Measurements from ENCODE around the gene TAS2R19.
"Not testable (repeated sequence)": the region's sequence is repeated elsewhere in the genome, so short reads cannot be mapped to it uniquely, and the experiment has no call there.

The TAS2R19 gene

DNA sequence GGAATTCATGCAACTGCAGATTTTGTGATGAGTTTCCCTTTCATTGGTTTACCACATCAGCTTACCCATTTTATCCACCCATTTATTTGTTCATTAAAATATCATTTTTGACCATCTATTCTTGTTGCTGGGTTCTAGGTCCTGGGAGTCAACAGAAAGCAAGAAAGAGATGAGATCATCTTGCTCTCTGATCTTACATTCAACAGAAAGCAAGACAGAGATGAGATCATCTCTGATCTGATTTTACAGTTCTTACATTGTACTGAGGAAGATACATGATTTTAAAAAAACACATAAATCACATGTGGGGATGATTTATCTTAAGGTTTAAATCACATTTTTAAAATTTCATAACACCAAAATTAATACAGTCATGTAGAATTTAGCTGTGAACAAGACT is 37.4 kb upstream of the TAS2R19 start:
- Histone ChIP-seq H3K27ac (no peak overlapping the region), H3K4me3 (ENCODE audit: low read depth, low read length) (no peak overlapping the region), H3K9me3 (ENCODE audit: severe bottlenecking) (no peaks in the 10 kb centered on the region), H3K27me3 (ENCODE audit: insufficient read depth, low read depth, severe bottlenecking) (no peaks in the 10 kb centered on the region), H3K36me3 (no peaks in the 10 kb centered on the region)
- TF ChIP-seq, protein P1, sequence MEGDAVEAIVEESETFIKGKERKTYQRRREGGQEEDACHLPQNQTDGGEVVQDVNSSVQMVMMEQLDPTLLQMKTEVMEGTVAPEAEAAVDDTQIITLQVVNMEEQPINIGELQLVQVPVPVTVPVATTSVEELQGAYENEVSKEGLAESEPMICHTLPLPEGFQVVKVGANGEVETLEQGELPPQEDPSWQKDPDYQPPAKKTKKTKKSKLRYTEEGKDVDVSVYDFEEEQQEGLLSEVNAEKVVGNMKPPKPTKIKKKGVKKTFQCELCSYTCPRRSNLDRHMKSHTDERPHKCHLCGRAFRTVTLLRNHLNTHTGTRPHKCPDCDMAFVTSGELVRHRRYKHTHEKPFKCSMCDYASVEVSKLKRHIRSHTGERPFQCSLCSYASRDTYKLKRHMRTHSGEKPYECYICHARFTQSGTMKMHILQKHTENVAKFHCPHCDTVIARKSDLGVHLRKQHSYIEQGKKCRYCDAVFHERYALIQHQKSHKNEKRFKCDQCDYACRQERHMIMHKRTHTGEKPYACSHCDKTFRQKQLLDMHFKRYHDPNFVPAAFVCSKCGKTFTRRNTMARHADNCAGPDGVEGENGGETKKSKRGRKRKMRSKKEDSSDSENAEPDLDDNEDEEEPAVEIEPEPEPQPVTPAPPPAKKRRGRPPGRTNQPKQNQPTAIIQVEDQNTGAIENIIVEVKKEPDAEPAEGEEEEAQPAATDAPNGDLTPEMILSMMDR (IDR thresholded peaks at IDR 0.05; ENCODE audit: low read depth, low read length), result no peak
- DNase-seq, result no peak

DNA sequence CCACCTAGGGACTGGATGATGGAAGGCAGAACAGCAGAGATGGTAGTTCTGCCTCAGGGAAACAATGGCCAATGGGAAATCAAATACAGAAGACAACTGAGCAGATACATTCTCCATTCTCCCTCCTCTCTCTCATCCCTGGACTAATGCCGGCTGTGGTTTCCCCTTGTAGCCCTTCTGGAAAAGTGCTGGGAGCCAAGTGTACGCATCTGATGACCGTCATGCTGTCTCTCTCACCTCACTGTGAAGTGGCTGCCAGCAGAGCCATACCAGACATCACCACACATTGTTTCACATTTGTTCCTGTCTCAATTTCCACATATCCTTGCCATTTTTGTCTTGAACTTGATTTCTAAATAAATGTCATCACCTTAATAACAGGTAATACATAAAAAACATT is 36.6 kb upstream of the TAS2R19 start:
- TF ChIP-seq, protein P1 (IDR thresholded peaks at IDR 0.05; ENCODE audit: low read depth, low read length), result no peak
- Histone ChIP-seq H3K4me3 (ENCODE audit: low read depth, low read length) (no peak overlapping the region), H3K36me3 (no peaks in the 10 kb centered on the region), H3K27me3 (ENCODE audit: insufficient read depth, low read depth, severe bottlenecking) (no peaks in the 10 kb centered on the region), H3K9me3 (ENCODE audit: severe bottlenecking) (no peaks in the 10 kb centered on the region), H3K27ac (no peak overlapping the region)
- DNase-seq, result no peak

DNA sequence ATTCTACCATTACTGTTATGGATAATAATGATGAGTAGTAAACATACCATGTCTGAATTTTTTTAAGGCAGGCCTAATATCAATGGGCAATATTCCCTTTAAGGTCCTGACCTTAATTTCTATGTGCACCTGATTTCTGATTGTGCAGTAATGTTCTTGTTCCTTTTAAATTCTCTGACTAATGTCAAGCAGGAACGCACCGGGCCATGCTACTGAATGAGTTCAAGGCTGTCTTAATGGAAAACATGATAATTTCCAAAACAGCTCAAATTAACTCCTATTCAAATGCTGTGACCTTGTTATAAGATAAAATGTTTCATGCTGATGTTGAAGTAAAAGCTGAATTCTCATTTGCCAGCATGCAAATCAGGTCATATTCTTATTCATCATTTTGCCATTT is 32.9 kb upstream of the TAS2R19 start:
- H3K36me3 ChIP-seq, result no peaks in the 10 kb centered on the region
- no peak for DNase-seq
- no peaks in the 10 kb centered on the region for H3K9me3 ChIP-seq (ENCODE audit: severe bottlenecking)
- H3K27ac ChIP-seq, result no peak overlapping the region
- no peak overlapping the region for H3K4me3 ChIP-seq (ENCODE audit: low read depth, low read length)
- TF ChIP-seq, protein P1 (IDR thresholded peaks at IDR 0.05; ENCODE audit: low read depth, low read length), result no peak
- no peaks in the 10 kb centered on the region for H3K27me3 ChIP-seq (ENCODE audit: insufficient read depth, low read depth, severe bottlenecking)

DNA sequence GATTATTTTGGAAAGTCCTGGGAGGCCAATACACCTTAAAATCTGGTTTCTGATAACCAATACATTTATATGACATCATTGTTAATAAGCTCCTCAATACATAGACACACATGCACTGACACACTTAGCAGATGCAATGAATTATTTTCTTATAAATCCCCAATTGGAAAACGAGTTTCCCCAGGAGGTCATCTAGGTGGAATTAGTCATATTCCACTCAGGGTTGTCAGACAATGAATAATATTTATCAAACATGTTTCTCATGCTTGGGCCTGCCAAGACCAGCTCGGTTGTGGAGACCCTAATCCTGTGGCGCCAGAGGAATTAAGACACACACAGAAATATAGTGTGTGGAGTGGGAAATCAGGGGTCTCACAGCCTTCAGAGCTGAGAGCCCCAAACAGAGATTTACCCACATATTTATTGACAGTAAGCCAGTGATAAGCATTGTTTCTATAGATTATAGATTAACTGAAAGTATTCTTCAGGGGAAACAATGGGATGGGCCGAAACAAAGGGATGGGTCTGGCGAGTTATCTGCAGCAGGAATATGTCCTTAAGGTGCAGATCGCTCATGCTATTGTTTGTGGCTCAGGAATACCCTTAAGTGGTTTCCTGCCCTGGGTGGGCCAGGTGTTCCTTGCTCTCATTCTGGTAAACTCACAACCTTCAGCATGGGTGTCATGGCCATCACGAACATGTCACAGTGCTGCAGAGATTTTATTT is 27.5 kb upstream of the TAS2R19 start:
- H3K27ac ChIP-seq; H3K36me3 ChIP-seq; H3K27me3 ChIP-seq (ENCODE audit: insufficient read depth, low read depth, severe bottlenecking); H3K9me3 ChIP-seq (ENCODE audit: severe bottlenecking); H3K4me3 ChIP-seq (ENCODE audit: low read depth, low read length); DNase-seq: not testable (repeated sequence)

DNA sequence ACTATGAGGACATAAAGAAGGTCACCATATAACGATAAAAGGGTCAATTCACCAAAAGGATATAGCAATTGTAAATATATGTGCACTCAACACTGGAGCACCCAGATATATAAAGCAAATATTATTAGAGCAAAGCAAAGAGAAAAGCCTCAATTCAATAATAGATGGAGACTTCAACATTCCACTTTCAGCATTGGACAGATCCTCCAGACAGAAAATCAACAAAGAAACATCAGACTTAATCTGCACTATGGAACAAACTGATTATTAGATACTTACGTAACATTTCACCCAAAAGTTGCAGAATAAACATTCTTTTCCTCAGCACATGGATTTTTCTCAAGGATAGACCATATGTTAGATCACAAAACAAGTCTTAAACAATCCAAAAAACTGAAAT is 18.9 kb upstream of the TAS2R19 start:
- not testable (repeated sequence) for H3K4me3 ChIP-seq (ENCODE audit: low read depth, low read length); H3K27ac ChIP-seq; H3K9me3 ChIP-seq (ENCODE audit: severe bottlenecking); DNase-seq; H3K27me3 ChIP-seq (ENCODE audit: insufficient read depth, low read depth, severe bottlenecking); H3K36me3 ChIP-seq

DNA sequence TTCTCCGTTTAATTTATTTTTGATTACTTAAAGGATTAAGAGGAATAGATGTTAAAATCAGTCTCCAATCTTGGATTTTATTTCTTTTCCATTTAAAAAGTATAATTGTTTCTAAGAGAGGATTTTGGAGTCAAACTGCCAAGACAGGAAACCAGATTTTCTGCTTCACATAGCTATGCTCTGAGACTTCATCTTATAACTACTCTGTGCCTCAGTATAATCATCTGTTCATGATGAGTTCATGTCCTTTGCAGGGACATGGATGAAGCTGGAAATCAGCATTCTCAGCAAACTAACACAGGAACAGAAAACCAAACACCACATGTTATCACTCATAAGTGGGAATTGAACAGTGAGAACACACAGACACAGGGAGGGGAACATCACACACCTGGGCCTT is 17.7 kb upstream of the TAS2R19 start:
- Histone ChIP-seq H3K36me3 (peaks cover 4% of the 10 kb centered on the region; the same call in 1 of the 2 replicates), H3K27me3 (ENCODE audit: insufficient read depth, low read depth, severe bottlenecking) (no peaks in the 10 kb centered on the region), H3K4me3 (ENCODE audit: low read depth, low read length) (no peak overlapping the region), H3K27ac (no peak overlapping the region), H3K9me3 (ENCODE audit: severe bottlenecking) (no peaks in the 10 kb centered on the region)
- no peak for DNase-seq
- TF ChIP-seq, protein P1 (IDR thresholded peaks at IDR 0.05; ENCODE audit: low read depth, low read length), result no peak

DNA sequence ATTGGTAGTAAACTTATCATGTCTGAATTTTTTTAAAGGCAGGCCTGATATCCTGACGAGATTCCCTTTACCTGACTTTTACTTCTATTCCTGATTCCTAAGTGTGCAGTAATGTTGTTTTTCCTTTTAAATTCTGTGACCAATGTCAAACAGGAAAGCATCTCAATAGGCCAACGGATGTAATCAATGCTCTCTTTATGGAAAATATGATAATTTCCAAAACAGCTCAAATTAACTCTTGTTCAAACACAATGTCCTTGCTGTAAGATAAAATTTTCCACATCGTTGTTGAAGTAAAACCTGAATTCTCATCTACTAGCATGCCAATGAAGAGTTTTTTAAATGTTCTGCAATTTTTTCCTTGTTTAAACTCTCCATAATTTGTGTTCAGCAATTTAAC is 16.8 kb upstream of the TAS2R19 start:
- Histone ChIP-seq H3K27me3 (ENCODE audit: insufficient read depth, low read depth, severe bottlenecking) (no peaks in the 10 kb centered on the region), H3K9me3 (ENCODE audit: severe bottlenecking) (no peaks in the 10 kb centered on the region), H3K36me3 (no peaks in the 10 kb centered on the region), H3K4me3 (ENCODE audit: low read depth, low read length) (no peak overlapping the region), H3K27ac (no peak overlapping the region)
- no peak for DNase-seq
- TF ChIP-seq, protein P1 (IDR thresholded peaks at IDR 0.05; ENCODE audit: low read depth, low read length), result no peak

DNA sequence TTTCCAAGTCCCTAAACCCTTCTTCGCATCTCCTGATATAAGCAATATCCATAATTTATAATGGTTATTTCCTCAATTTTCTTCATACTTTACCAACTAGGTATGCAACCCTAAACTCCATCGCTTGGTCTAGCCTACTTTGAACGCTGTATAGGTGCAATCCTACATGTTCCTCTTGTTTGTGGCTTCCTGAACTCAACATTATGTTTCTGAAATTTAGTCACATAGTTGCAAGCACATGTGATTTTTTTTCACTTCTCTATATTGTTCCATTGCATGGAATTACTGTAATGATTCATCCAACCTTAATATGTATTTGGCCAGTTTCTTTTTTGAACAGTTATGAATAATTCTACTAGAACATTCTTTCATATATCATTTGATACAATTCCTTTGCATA is 11.5 kb upstream of the TAS2R19 start:
- H3K4me3 ChIP-seq (ENCODE audit: low read depth, low read length); H3K9me3 ChIP-seq (ENCODE audit: severe bottlenecking): not testable (repeated sequence)

More for the DNA sequence above, 11.5 kb upstream of the TAS2R19 start:
- H3K27ac ChIP-seq; H3K36me3 ChIP-seq; DNase-seq; H3K27me3 ChIP-seq (ENCODE audit: insufficient read depth, low read depth, severe bottlenecking): not testable (repeated sequence)
